HCT116 (cell line): Measurements from ENCODE around the gene NAV3. TPM values are rescaled to one million over a fixed set of nuclear protein-coding genes. Genes with fewer than 3 reads are reported as not detected.

ENCODE experiments used
- ATAC-seq: fragments of 200-7000 bp; cut with Tn5 transposase; 2 replicates; pipeline ENCODE4 v1.9.1; 2020; ENCODE audit warnings: mild to moderate bottlenecking, moderate library complexity
- BruUV-seq: library from RNA; stranded (reverse); fragments of 400-500 nt; replicated peaks from 2 replicates; lab custom pipeline; 2021; lab: Mats Ljungman, UMichigan
- CTCF ChIA-PET: fragments of 300-600 bp; sonication (Branson Sonifier 250); formaldehyde crosslinking; loops from one replicate; lab custom pipeline; 2021; ENCODE audit warnings: antibody characterized with exemption; lab: Charles Lee
- POLR2A ChIA-PET: fragments of 300-600, 350-600 bp; sonication (Branson Sonifier 250); formaldehyde crosslinking; loops from one replicate; lab custom pipeline; 2021; ENCODE audit warnings: antibody characterized with exemption; lab: Charles Lee
- RAD21 ChIA-PET, 2 experiments: fragments of 300-600 bp; sonication (Branson Sonifier 250); formaldehyde crosslinking; loops; one replicate each; lab custom pipeline; 2023; ENCODE audit warnings: low total read pairs in 2 of 2; ENCODE audit not compliant: uncharacterized antibody in 2 of 2, unreplicated experiment in 2 of 2, low non-redundant PET in 1 of 2; lab: Charles Lee
- DNase-seq: peaks from one replicate; pipeline ENCODE4 v3.0.0-alpha.2; 2010; ENCODE audit warnings: low read depth, low spot score
- H2AFZ ChIP-seq: fragments of 200-600 bp; shearing (Covaris generic), sonication (generic); 2 replicates; pipeline ENCODE4 v1.6.1; 2017; ENCODE audit warnings: low read depth, mixed run types, mixed read lengths, antibody characterized with exemption, low read length; ENCODE audit not compliant: poor library complexity, severe bottlenecking
- H3K27ac ChIP-seq: 2 replicates; pipeline ENCODE4 v1.5.1; 2012; ENCODE audit warnings: low read depth, low read length
- H3K27me3 ChIP-seq: fragments of 200-600 bp; sonication (generic); 2 replicates; pipeline ENCODE4 v1.6.1; 2016; ENCODE audit warnings: mixed run types, low read length, mixed read lengths; ENCODE audit not compliant: insufficient read depth
- H3K36me3 ChIP-seq, 2 experiments: fragments of 200-500 bp in 1 of 2; fragments of 200-600 bp in 1 of 2; sonication (Bioruptor generic) in 1 of 2; sonication (generic) in 1 of 2; 2 replicates each; pipeline versions ENCODE4 v1.5.1 to v1.6.1; 2014 to 2016; ENCODE audit warnings: low read length in 2 of 2, inconsistent platforms in 1 of 2, mixed read lengths in 1 of 2, mixed run types in 1 of 2; ENCODE audit not compliant: insufficient read depth in 2 of 2, control insufficient read depth in 1 of 2
- H3K4me1 ChIP-seq, 2 experiments: fragments of 200-600 bp in 1 of 2; sonication (generic) in 1 of 2; 2 replicates each; pipeline versions ENCODE4 v1.5.1 to v1.6.1; 2012 to 2017; ENCODE audit warnings: low read length in 2 of 2, inconsistent platforms in 1 of 2, mild to moderate bottlenecking in 1 of 2, mixed read lengths in 1 of 2, mixed run types in 1 of 2, moderate library complexity in 1 of 2; ENCODE audit not compliant: insufficient read depth in 2 of 2, control insufficient read depth in 1 of 2
- H3K4me2 ChIP-seq: fragments of 200-600 bp; sonication (generic); 2 replicates; pipeline ENCODE4 v1.6.1; 2017; ENCODE audit warnings: mixed run types, low read length, mixed read lengths
- H3K4me3 ChIP-seq, 2 experiments: fragments of 200-600 bp in 1 of 2; sonication (generic) in 1 of 2; replicated peaks in 1 of 2; 2 replicates each; pipeline ENCODE4 v1.5.1; 2011 to 2016; ENCODE audit warnings: low read length in 2 of 2, control low read depth in 1 of 2, low read depth in 1 of 2, mild to moderate bottlenecking in 1 of 2, mixed read lengths in 1 of 2, mixed run types in 1 of 2
- H3K79me2 ChIP-seq: fragments of 200-600 bp; sonication (generic); 2 replicates; pipeline ENCODE4 v1.6.1; 2017; ENCODE audit warnings: mild to moderate bottlenecking, mixed run types, low read length, moderate library complexity, mixed read lengths; ENCODE audit not compliant: insufficient read depth
- H3K9ac ChIP-seq: fragments of 200-600 bp; sonication (generic); 2 replicates; pipeline ENCODE4 v1.6.1; 2016; ENCODE audit warnings: low read length, mixed read lengths
- H3K9me2 ChIP-seq: fragments of 200-600 bp; sonication (generic), shearing (Covaris generic); 2 replicates; pipeline ENCODE4 v1.6.1; 2017; ENCODE audit warnings: mixed run types, mild to moderate bottlenecking, moderate library complexity; ENCODE audit not compliant: insufficient read depth
- H3K9me3 ChIP-seq, 2 experiments: fragments of 200-500 bp in 1 of 2; fragments of 200-600 bp in 1 of 2; sonication (Bioruptor generic) in 1 of 2; sonication (generic) in 1 of 2; 2 replicates each; pipeline ENCODE4 v1.6.1; 2014 to 2017; ENCODE audit warnings: low read length in 2 of 2, mixed read lengths in 2 of 2, inconsistent platforms in 1 of 2, low read depth in 1 of 2, mild to moderate bottlenecking in 1 of 2, mixed run types in 1 of 2, moderate library complexity in 1 of 2; ENCODE audit not compliant: control insufficient read depth in 1 of 2, insufficient read depth in 1 of 2
- H4K20me1 ChIP-seq: fragments of 200-600 bp; sonication (generic), shearing (Covaris generic); 2 replicates; pipeline ENCODE4 v1.6.1; 2017; ENCODE audit warnings: mixed run types, mild to moderate bottlenecking, moderate library complexity; ENCODE audit not compliant: insufficient read depth
- ATF3 ChIP-seq: IDR thresholded peaks from 2 replicates; pipeline ENCODE4 v1.6.1; 2012
- CBX3 ChIP-seq: IDR thresholded peaks from 2 replicates; pipeline ENCODE4 v1.6.1; 2012; ENCODE audit warnings: low read depth
- CEBPB ChIP-seq: IDR thresholded peaks from 2 replicates; pipeline ENCODE4 v1.6.1; 2012; ENCODE audit warnings: low read depth
- CTCF ChIP-seq, 3 experiments: fragments of 200-600 bp in 1 of 3; sonication (generic) in 1 of 3; IDR thresholded peaks in 2 of 3; conservative IDR thresholded peaks in 1 of 3; 2 replicates each; pipeline ENCODE4 v1.5.1; 2012 to 2017; ENCODE audit warnings: low read depth in 2 of 3, low read length in 2 of 3, antibody characterized with exemption in 1 of 3, borderline replicate concordance in 1 of 3, control low read depth in 1 of 3, mild to moderate bottlenecking in 1 of 3, mixed read lengths in 1 of 3, mixed run types in 1 of 3, moderate library complexity in 1 of 3; ENCODE audit not compliant: insufficient read depth in 1 of 3
- EGR1 ChIP-seq: IDR thresholded peaks from 2 replicates; pipeline ENCODE4 v1.6.1; 2012; ENCODE audit warnings: low read depth
- ELF1 ChIP-seq: IDR thresholded peaks from 2 replicates; pipeline ENCODE4 v1.6.1; 2012; ENCODE audit warnings: low read depth, borderline replicate concordance
- EZH2 ChIP-seq: fragments of 200-600 bp; sonication (generic); IDR thresholded peaks from 2 replicates; pipeline ENCODE4 v1.6.1; 2017; ENCODE audit warnings: antibody characterized with exemption, mixed run types
- EZH2phosphoT487 ChIP-seq: fragments of 200-600 bp; IDR thresholded peaks from 2 replicates; pipeline ENCODE4 v1.6.1; 2018; ENCODE audit warnings: antibody characterized with exemption, borderline replicate concordance
- FOSL1 ChIP-seq: IDR thresholded peaks from 2 replicates; pipeline ENCODE4 v1.6.1; 2012; ENCODE audit warnings: low read depth
- JUND ChIP-seq: IDR thresholded peaks from 2 replicates; pipeline ENCODE4 v1.6.1; 2012
- RAD21 ChIP-seq: IDR thresholded peaks from 2 replicates; pipeline ENCODE4 v1.6.1; 2012; ENCODE audit warnings: low read depth, mild to moderate bottlenecking
- SIN3A ChIP-seq: IDR thresholded peaks from 2 replicates; pipeline ENCODE4 v1.6.1; 2012; ENCODE audit warnings: low read depth
- SP1 ChIP-seq: IDR thresholded peaks from 2 replicates; pipeline ENCODE4 v1.6.1; 2012; ENCODE audit warnings: low read depth
- SRF ChIP-seq: IDR thresholded peaks from 2 replicates; pipeline ENCODE4 v1.6.1; 2012; ENCODE audit warnings: low read depth
- TCF7L2 ChIP-seq: IDR thresholded peaks from 2 replicates; pipeline ENCODE4 v1.7.0; 2011; ENCODE audit warnings: borderline replicate concordance, inconsistent platforms; ENCODE audit not compliant: insufficient read depth, insufficient read length; ENCODE audit errors: extremely low read depth
- ZFX ChIP-seq: fragments of 450-650 bp; IDR thresholded peaks from 2 replicates; pipeline ENCODE4 v1.6.1; 2017
- ZNF274 ChIP-seq: fragments of 200-500 bp; sonication (Bioruptor generic); IDR thresholded peaks from 2 replicates; pipeline ENCODE4 v1.6.1; 2014; ENCODE audit warnings: mild to moderate bottlenecking, low read depth, low read length, inconsistent platforms
- intact Hi-C: fragments of 100-400 bp; cut with micrococcal nuclease; formaldehyde crosslinking; loops from 2 replicates; pipeline ENCODE4 v1.10.0; 2022
- total RNA-seq: library from RNA; stranded (reverse); gene quantifications from one replicate; pipeline ENCODE4 v1.2.1, GENCODE V29; 2021; ENCODE audit not compliant: unreplicated experiment
- TF ChIP-seq, protein P1 (sequence below): IDR thresholded peaks from 2 replicates; pipeline ENCODE4 v1.6.1; 2011; ENCODE audit warnings: mild to moderate bottlenecking, low read length, moderate library complexity; ENCODE audit not compliant: insufficient replicate concordance; ENCODE audit errors: extremely low read depth

NAV3 gene
- total RNA-seq, 1 experiment from 2014 or later = 7.8 TPM

- H3K4me2 ChIP-seq = no peak overlapping the region
- RAD21 ChIA-PET = no interaction called here
- H3K4me1 ChIP-seq = no peaks in the 10 kb centered on the region
- intact Hi-C loops = no loop called here
- H3K9ac ChIP-seq = no peak overlapping the region
- CTCF ChIA-PET = interaction anchor here (1.3 to 4.4 kb wide), 2 partner anchors 11 to 190 kb away, joined by 4 to 41 read pairs; no protein-coding TSS in a partner anchor
- ATAC-seq (no peak), DNase-seq (no peak)
- H4K20me1 ChIP-seq = no peaks in the 10 kb centered on the region
- H3K27ac ChIP-seq = no peak overlapping the region
- no peak overlapping the region for H3K4me3 ChIP-seq
- BruUV-seq = no TSS peak
- no peaks in the 10 kb centered on the region for H3K9me3 ChIP-seq
- no peaks in the 10 kb centered on the region for H3K9me2 ChIP-seq
- no peaks in the 10 kb centered on the region for H3K79me2 ChIP-seq
- POLR2A ChIA-PET = no interaction called here
- no peaks in the 10 kb centered on the region for H3K27me3 ChIP-seq
- H2AFZ ChIP-seq = no peak overlapping the region
- no peaks in the 10 kb centered on the region for H3K36me3 ChIP-seq
- TF ChIP-seq RAD21 (no peak), EZH2phosphoT487 (no peak), ELF1 (no peak), CBX3 (no peak), SIN3A (no peak), EZH2 (no peak), CTCF (IDR thresholded peaks at IDR 0.05 in 2 of 3, conservative IDR thresholded peaks at IDR 0.05 in 1 of 3; ENCODE audit: borderline replicate concordance in 1 of 3, insufficient read depth in 1 of 3, low read depth in 2 of 3, low read length in 2 of 3) (no peak), ATF3 (no peak), TCF7L2 (no peak), ZNF274 (no peak), FOSL1 (no peak), EGR1 (no peak), SP1 (no peak), SRF (no peak), ZFX (no peak), CEBPB (no peak), JUND (no peak)
- TF ChIP-seq, protein P1, sequence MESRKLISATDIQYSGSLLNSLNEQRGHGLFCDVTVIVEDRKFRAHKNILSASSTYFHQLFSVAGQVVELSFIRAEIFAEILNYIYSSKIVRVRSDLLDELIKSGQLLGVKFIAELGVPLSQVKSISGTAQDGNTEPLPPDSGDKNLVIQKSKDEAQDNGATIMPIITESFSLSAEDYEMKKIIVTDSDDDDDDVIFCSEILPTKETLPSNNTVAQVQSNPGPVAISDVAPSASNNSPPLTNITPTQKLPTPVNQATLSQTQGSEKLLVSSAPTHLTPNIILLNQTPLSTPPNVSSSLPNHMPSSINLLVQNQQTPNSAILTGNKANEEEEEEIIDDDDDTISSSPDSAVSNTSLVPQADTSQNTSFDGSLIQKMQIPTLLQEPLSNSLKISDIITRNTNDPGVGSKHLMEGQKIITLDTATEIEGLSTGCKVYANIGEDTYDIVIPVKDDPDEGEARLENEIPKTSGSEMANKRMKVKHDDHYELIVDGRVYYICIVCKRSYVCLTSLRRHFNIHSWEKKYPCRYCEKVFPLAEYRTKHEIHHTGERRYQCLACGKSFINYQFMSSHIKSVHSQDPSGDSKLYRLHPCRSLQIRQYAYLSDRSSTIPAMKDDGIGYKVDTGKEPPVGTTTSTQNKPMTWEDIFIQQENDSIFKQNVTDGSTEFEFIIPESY = no peak
Observed at GRCh38 chr12:77915071-77915600, 84.4 kb downstream of the NAV3 start.
